PC-3 (cell line): ENCODE results near the gene ZIC2. TPM values are rescaled to one million over a fixed set of nuclear protein-coding genes. Genes with fewer than 3 reads are reported as not detected.

Experiments
- ATAC-seq: fragments of 200-7000 bp; cut with Tn5 transposase; 2 replicates; pipeline ENCODE4 v1.9.1; 2020; ENCODE audit warnings: mild to moderate bottlenecking, moderate library complexity
- BruUV-seq: library from RNA; stranded (reverse); fragments of 400-500 nt; replicated peaks from 2 replicates; lab custom pipeline; 2021; lab: Mats Ljungman, UMichigan
- CTCF ChIA-PET: fragments of 300-600 bp; sonication (Branson Sonifier 250); formaldehyde crosslinking; loops from one replicate; lab custom pipeline; 2022; ENCODE audit warnings: antibody characterized with exemption; lab: Charles Lee
- POLR2A ChIA-PET: fragments of 300-600 bp; sonication (Branson Sonifier 250); formaldehyde crosslinking; loops from one replicate; lab custom pipeline; 2022; ENCODE audit warnings: antibody characterized with exemption; ENCODE audit not compliant: unreplicated experiment; lab: Charles Lee
- DNase-seq: peaks from one replicate; pipeline ENCODE4 v3.0.0-alpha.2; 2015
- H2AFZ ChIP-seq: fragments of 300-600 bp; sonication (generic); 2 replicates; pipeline ENCODE4 v1.6.0; 2016; ENCODE audit warnings: antibody characterized with exemption, low read length
- H3F3A ChIP-seq: fragments of 300-600 bp; sonication (generic); one replicate; pipeline ENCODE4 v1.6.0; 2017; ENCODE audit warnings: antibody characterized with exemption, low read length, control low read depth, mild to moderate bottlenecking; ENCODE audit not compliant: unreplicated experiment
- H3K27ac ChIP-seq: fragments of 300-600 bp; sonication (generic); 2 replicates; pipeline ENCODE4 v1.5.1; 2016; ENCODE audit warnings: mild to moderate bottlenecking, low read length
- H3K27me3 ChIP-seq: fragments of 300-600 bp; sonication (generic); 2 replicates; pipeline ENCODE4 v1.6.1; 2016; ENCODE audit warnings: low read length, mixed read lengths
- H3K36me3 ChIP-seq: fragments of 300-600 bp; sonication (generic); 2 replicates; pipeline ENCODE4 v1.6.1; 2016; ENCODE audit warnings: low read depth, mixed run types, low read length, mixed read lengths
- H3K4me1 ChIP-seq: fragments of 300-600 bp; sonication (generic); 2 replicates; pipeline ENCODE4 v1.5.1; 2016; ENCODE audit warnings: low read length; ENCODE audit not compliant: insufficient read depth
- H3K4me2 ChIP-seq: fragments of 300-600 bp; sonication (generic); 2 replicates; pipeline ENCODE4 v1.6.0; 2016; ENCODE audit warnings: low read length
- H3K4me3 ChIP-seq: fragments of 300-600 bp; sonication (generic); 2 replicates; pipeline ENCODE4 v1.5.1; 2016; ENCODE audit warnings: mild to moderate bottlenecking, low read length, mixed read lengths
- H3K79me2 ChIP-seq: fragments of 300-600 bp; sonication (generic); 2 replicates; pipeline ENCODE4 v1.6.1; 2017; ENCODE audit warnings: low read length, mixed read lengths
- H3K9ac ChIP-seq: fragments of 300-600 bp; sonication (generic); 2 replicates; pipeline ENCODE4 v1.6.0; 2016; ENCODE audit warnings: mild to moderate bottlenecking, low read length
- H3K9me2 ChIP-seq: fragments of 300-600 bp; sonication (generic); replicated peaks from 2 replicates; pipeline ENCODE4 v1.6.1; 2016; ENCODE audit warnings: mixed run types, low read length, mixed read lengths
- H3K9me3 ChIP-seq: fragments of 300-600 bp; sonication (generic); 2 replicates; pipeline ENCODE4 v1.6.1; 2016; ENCODE audit warnings: low read length, mixed read lengths
- H4K20me1 ChIP-seq: fragments of 300-600 bp; sonication (generic); 2 replicates; pipeline ENCODE4 v1.6.1; 2016; ENCODE audit warnings: low read length, mixed read lengths
- CTCF ChIP-seq: fragments of 300-600 bp; sonication (generic); conservative IDR thresholded peaks from 2 replicates; pipeline ENCODE4 v1.5.1; 2017; ENCODE audit warnings: antibody characterized with exemption, low read depth, mild to moderate bottlenecking, low read length
- EZH2 ChIP-seq: fragments of 300-600 bp; sonication (generic); IDR thresholded peaks from one replicate; pipeline ENCODE4 v1.6.1; 2017; ENCODE audit warnings: antibody characterized with exemption, mild to moderate bottlenecking, low read length; ENCODE audit not compliant: unreplicated experiment
- EZH2phosphoT487 ChIP-seq: fragments of 300-600 bp; sonication (generic); IDR thresholded peaks from 2 replicates; pipeline ENCODE4 v1.6.1; 2018; ENCODE audit warnings: mild to moderate bottlenecking, antibody characterized with exemption, low read length, borderline replicate concordance
- intact Hi-C: fragments of 100-400 bp; cut with micrococcal nuclease; formaldehyde crosslinking; loops from 2 replicates; pipeline ENCODE4 v1.9.0; 2023
- total RNA-seq: library from RNA; depleted of rRNA; stranded (reverse); fragments of >200 nt; gene quantifications from 2 replicates; pipeline ENCODE4 v1.2.3, GENCODE V29; 2014

ZIC2 gene
- total RNA-seq, 1 experiment from 2014 or later, result not detected

DNA sequence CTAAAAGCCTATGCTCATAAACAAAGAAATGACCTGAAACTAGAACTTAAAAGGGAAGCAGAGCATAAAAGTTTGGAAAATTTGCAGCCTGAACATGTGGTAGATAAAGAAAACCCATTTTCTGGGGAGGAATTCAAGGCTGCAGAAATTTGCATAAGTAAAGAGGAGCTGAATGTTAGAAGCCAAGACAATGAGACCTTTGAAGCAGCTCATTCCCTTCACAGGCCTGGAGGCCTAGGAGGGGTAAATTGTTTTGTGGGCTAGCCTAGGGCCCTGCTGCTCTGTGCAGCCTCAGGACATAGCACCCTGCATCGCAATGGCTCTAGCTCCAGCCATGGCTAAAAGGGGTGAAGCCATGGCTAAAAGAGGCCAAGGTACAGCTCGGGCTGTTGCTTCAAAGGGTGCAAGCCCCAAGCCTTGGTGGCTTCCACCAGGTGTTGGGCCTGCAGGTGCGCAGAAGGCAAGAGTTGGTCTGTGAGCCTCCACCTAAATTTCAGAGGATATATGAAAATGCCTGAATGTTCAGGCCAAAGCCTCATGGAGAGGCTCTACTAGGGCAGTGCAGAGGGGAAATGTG is 38.3 kb downstream of the ZIC2 start:
- no peak for TF ChIP-seq EZH2
- no peak for TF ChIP-seq CTCF
- TF ChIP-seq EZH2phosphoT487, result no peak
- H3K27ac ChIP-seq, result no peak overlapping the region
- no peaks in the 10 kb centered on the region for H3K79me2 ChIP-seq
- H3K4me1 ChIP-seq, result no peaks in the 10 kb centered on the region
- no peak overlapping the region for H3K4me2 ChIP-seq
- no peak overlapping the region for H3K4me3 ChIP-seq
- no peaks in the 10 kb centered on the region for H3K36me3 ChIP-seq
- H3K27me3 ChIP-seq, result no peaks in the 10 kb centered on the region
- no TSS peak for BruUV-seq
- no peaks in the 10 kb centered on the region for H3K9me2 ChIP-seq
- ChIA-PET POLR2A (no interaction called here), CTCF (interaction anchor here (0.7 kb wide), 1 partner anchor 216 kb away, joined by 7 read pairs; no protein-coding TSS in a partner anchor)
- H4K20me1 ChIP-seq, result no peaks in the 10 kb centered on the region
- no peak overlapping the region for H2AFZ ChIP-seq
- ATAC-seq, result no peak
- no peaks in the 10 kb centered on the region for H3K9me3 ChIP-seq
- no peak overlapping the region for H3K9ac ChIP-seq
- intact Hi-C loops, result no loop called here
- no peak for DNase-seq
- H3F3A ChIP-seq, result no peaks in the 10 kb centered on the region

- intact Hi-C loops, result no loop called here
- Histone ChIP-seq H3K27me3 (no peaks in the 10 kb centered on the region), H3K9me2 (no peaks in the 10 kb centered on the region), H4K20me1 (no peaks in the 10 kb centered on the region), H3K4me2 (no peak overlapping the region), H3K4me3 (no peak overlapping the region), H3K9ac (no peak overlapping the region), H2AFZ (no peak overlapping the region), H3K4me1 (no peaks in the 10 kb centered on the region), H3K79me2 (no peaks in the 10 kb centered on the region), H3K9me3 (no peaks in the 10 kb centered on the region), H3F3A (no peaks in the 10 kb centered on the region), H3K27ac (no peak overlapping the region), H3K36me3 (no peaks in the 10 kb centered on the region)
- TF ChIP-seq EZH2phosphoT487 (no peak), CTCF (no peak), EZH2 (no peak)
- peak; percentile 1 for DNase-seq
- ATAC-seq, result no peak
- ChIA-PET CTCF (no interaction called here), POLR2A (no interaction called here)
- no TSS peak for BruUV-seq
These were observed 41.2 kb downstream of the ZIC2 start for GRCh38 chr13:100022798-100023197.

DNA sequence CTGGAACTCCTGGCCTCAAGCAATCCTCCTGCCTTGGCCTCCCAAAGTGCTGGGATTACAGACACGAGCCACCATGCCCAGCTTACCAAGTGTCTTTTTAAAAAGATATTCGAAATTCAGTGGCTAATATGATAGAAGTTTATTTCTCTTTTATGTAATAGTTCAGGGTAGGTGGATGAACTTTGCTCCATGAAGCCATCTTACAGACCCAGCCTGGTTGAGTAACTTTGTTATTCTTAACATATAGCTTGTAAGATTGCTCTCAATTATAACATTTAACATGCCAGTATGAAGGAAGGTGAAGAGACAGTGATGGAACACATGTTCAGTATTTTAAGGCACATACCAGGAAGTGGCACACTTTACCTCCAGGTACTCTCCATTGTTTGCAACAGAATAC is 42.4 kb downstream of the ZIC2 start:
- Histone ChIP-seq H3K9ac (no peak overlapping the region), H3K27ac (no peak overlapping the region), H3K4me1 (no peaks in the 10 kb centered on the region), H3K27me3 (no peaks in the 10 kb centered on the region), H3K9me3 (no peaks in the 10 kb centered on the region), H3K79me2 (no peaks in the 10 kb centered on the region), H2AFZ (no peak overlapping the region), H3K4me3 (no peak overlapping the region), H3K4me2 (no peak overlapping the region), H3K9me2 (no peaks in the 10 kb centered on the region), H3K36me3 (no peaks in the 10 kb centered on the region), H3F3A (no peaks in the 10 kb centered on the region), H4K20me1 (no peaks in the 10 kb centered on the region)
- ATAC-seq (no peak), DNase-seq (no peak)
- TF ChIP-seq CTCF, result no peak
- no peak for TF ChIP-seq EZH2phosphoT487
- no peak for TF ChIP-seq EZH2
- ChIA-PET POLR2A (no interaction called here), CTCF (no interaction called here)
- intact Hi-C loops, result no loop called here
- BruUV-seq, result no TSS peak
